Esophagus (tissue), 2 donors: Measurements from ENCODE around the gene STMN1. TPM values are rescaled to one million over a fixed set of nuclear protein-coding genes. Genes with fewer than 3 reads are reported as not detected.

ENCODE experiments used
- H3K27ac ChIP-seq, 2 donors: one replicate each; pipeline ENCODE4 v1.5.1; 2013; ENCODE audit warnings: low read depth in 2 of 2, mild to moderate bottlenecking in 2 of 2, inconsistent platforms in 1 of 2, low read length in 1 of 2, moderate library complexity in 1 of 2
- H3K27me3 ChIP-seq, 2 donors: one replicate each; pipeline ENCODE4 v1.6.1; 2013; ENCODE audit warnings: low read length in 2 of 2, control low read depth in 1 of 2, mild to moderate bottlenecking in 1 of 2; ENCODE audit not compliant: insufficient read depth in 2 of 2, control insufficient read depth in 1 of 2
- H3K36me3 ChIP-seq, 2 donors: one replicate each; pipeline ENCODE4 v1.6.1; 2013; ENCODE audit warnings: low read length in 1 of 2; ENCODE audit not compliant: control insufficient read depth in 2 of 2, insufficient read depth in 2 of 2
- H3K4me1 ChIP-seq, 2 donors: one replicate each; pipeline ENCODE4 v1.6.1; 2013; ENCODE audit warnings: low read length in 1 of 2; ENCODE audit not compliant: control insufficient read depth in 2 of 2, insufficient read depth in 2 of 2
- H3K4me3 ChIP-seq, 2 donors: one replicate each; pipeline ENCODE4 v1.5.1; 2013; ENCODE audit warnings: low read length in 2 of 2, mild to moderate bottlenecking in 2 of 2, low read depth in 1 of 2, moderate library complexity in 1 of 2
- H3K9me3 ChIP-seq, 2 donors: one replicate each; pipeline ENCODE4 v1.6.1; 2013; ENCODE audit warnings: mild to moderate bottlenecking in 2 of 2, low read depth in 1 of 2, low read length in 1 of 2, moderate library complexity in 1 of 2; ENCODE audit not compliant: control insufficient read depth in 2 of 2, insufficient read depth in 1 of 2
- WGBS, 2 donors: extraction: QIAGEN DNeasy Blood & Tissue Kit; methylation state at CpG; one replicate each; pipeline ENCODE4 v1.1.7; 2013; 5-methylcytosine and 5-hydroxymethylcytosine counted together
- polyA plus RNA-seq, 2 donors: library from polyadenylated mRNA; stranded (reverse); fragments of 200-250 nt; gene quantifications; one replicate each; pipeline ENCODE4 v1.2.3, GENCODE V29; 2013
- donor health status: healthy with polysubstance abuse.
- donor health status: Bipolar disorder and iron deficiency.

Gene STMN1
- polyA plus RNA-seq, 2 donors: 115 to 137 TPM

DNA sequence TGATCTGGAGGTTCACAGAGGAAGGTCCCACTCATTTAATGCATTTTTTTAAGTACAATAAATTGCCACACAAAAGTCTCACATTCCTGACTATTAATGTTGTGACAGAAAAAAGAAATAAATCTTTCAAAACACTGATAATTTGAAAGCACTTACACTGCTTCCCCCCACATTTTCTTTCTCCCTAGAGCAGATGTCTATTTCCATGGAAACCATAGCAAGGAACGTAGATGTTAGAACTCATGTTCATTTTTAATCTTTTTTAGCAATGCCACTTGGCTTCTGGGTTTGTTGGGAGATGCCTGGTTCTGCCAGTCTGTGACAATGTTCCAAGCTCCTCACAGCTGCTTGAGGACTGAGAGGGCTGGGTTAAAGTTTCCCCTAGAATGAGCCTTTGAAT lies 1.9 kb upstream of the STMN1 start:
- no peaks in the 10 kb centered on the region for H3K9me3 ChIP-seq
- no peak overlapping the region for H3K27ac ChIP-seq
- WGBS, 2 donors: 73 to 79% methylated on average over 1 of the region's 1 CpG

GRCh38 chr1:25907601-25908000 lies 1.4 kb upstream of the STMN1 start:
- no peaks in the 10 kb centered on the region for H3K27me3 ChIP-seq
- peaks cover 0 to 4% of the 10 kb centered on the region in 2 donors for H3K4me1 ChIP-seq
- no peak overlapping the region for H3K27ac ChIP-seq
- no peaks in the 10 kb centered on the region for H3K36me3 ChIP-seq
- H3K4me3 ChIP-seq: no peak overlapping the region
- H3K9me3 ChIP-seq: no peaks in the 10 kb centered on the region
- 87 to 90% methylated on average over 6 of the region's 6 CpGs for WGBS, 2 donors

More for the DNA sequence above, 1.9 kb upstream of the STMN1 start:
- Histone ChIP-seq H3K27me3 (no peaks in the 10 kb centered on the region), H3K36me3 (no peaks in the 10 kb centered on the region), H3K4me3 (no peak overlapping the region), H3K4me1 (peaks cover 0 to 4% of the 10 kb centered on the region in 2 donors)

DNA sequence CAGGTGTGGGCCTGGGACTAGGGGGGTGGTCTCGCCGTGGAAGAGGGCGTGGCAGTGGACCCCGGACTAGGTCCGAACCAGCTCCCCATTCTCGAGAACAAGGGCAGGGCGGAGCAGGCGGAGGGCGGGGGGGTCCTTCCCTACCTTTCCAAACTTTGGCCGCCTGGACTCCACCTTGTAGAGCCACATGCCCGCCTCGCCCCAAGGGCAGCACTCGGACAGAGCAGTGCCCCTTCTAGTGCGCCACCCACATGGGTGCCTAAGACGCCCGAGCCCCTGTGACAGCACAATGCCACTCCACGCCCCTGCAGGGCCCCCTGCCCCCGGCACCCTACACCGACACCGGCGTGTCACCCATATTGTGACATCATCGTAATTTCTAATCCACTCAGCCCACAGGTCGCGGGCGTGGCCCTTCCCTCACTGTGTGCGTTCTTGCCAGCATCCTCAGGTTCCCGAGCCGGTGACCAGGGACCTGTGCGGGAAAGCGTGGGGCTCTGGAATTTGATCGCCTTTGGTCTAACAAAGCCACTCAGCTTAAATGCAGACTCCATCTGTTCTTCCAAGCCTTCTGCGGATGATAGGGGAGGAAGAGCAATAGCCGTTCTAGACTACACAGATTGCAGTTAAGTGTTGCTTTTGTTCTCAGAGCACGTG lies 553 bp upstream of the STMN1 start:
- Histone ChIP-seq H3K4me1 (peaks cover 0 to 4% of the 10 kb centered on the region in 2 donors), H3K4me3 (peak overlapping the region; percentile 72 to 76), H3K27ac (peak overlapping the region in 1 of 2 donors; percentile 27), H3K36me3 (no peaks in the 10 kb centered on the region), H3K27me3 (no peaks in the 10 kb centered on the region), H3K9me3 (no peaks in the 10 kb centered on the region)
- 15% methylated on average over 31 to 34 of the region's 34 CpGs for WGBS, 2 donors

DNA sequence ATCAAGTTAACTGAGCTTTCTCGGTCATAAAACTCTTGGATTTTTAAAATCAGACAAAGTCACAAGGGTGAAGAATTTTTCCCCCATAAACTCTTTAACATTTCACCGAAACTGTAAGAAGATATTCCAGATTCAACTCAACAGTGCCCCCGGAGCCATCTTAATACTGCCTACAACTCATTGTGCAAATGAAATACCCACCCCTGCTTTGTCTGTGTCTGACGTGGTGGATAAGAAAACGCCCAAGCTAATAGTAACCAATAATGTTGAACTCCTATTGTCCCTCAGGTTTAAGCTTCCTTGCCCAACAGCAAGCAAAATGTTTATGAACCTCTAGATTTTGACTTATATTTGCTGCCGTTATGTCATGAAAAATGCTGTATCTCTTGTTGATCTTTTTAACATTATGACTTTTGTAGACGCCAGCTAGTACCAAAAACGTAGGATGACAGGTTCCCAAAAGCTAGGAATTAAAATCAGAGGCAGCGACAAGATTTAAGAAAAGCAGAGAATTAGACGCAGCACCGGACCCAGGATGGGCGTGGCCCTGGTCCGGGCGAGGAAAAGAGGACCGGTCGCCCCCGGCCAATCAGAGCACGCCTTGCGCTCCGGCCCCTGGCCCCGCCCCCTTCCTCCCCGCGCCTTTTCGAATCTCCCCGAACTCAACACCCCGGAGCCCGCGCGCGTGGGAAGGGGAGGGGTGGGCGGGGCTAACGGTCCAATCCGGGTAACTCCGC lies 1.1 kb downstream of the STMN1 start:
- peaks cover 0 to 4% of the 10 kb centered on the region in 2 donors for H3K4me1 ChIP-seq
- H3K27me3 ChIP-seq: no peaks in the 10 kb centered on the region
- WGBS, 2 donors: 0 to 1% methylated on average over 21 to 34 of the region's 34 CpGs
- H3K36me3 ChIP-seq: no peaks in the 10 kb centered on the region
- H3K4me3 ChIP-seq: peak overlapping the region; percentile 72 to 76
- no peaks in the 10 kb centered on the region for H3K9me3 ChIP-seq
- H3K27ac ChIP-seq: peak overlapping the region in 1 of 2 donors; percentile 54

DNA sequence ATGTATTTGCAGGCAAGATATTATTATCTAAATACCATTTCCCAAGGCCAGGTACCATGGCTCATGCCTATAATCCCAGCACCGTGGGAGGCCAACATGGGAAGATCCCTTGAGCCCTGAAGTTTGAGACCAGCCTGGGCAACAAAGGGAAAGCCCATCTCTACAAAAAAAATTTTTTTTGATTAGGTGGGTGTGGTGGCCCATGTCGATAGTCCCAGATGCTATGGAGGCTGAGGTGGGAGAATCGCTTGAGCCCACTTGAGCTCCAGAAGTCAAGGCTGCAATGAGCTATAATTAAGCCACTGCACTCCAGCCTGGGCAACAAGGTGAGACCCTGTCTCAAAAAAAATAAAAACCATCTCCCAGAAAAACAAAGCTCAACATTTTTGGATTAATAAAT lies 2.2 kb downstream of the STMN1 start:
- Histone ChIP-seq H3K27me3 (no peaks in the 10 kb centered on the region), H3K27ac (no peak overlapping the region), H3K4me1 (peaks cover 0 to 4% of the 10 kb centered on the region in 2 donors), H3K36me3 (no peaks in the 10 kb centered on the region), H3K4me3 (no peak overlapping the region), H3K9me3 (no peaks in the 10 kb centered on the region)
- WGBS, 2 donors: 48 to 51% methylated on average over 3 of the region's 3 CpGs

- WGBS, 2 donors: 81 to 89% methylated on average over 3 of the region's 3 CpGs
- H3K27me3 ChIP-seq: no peaks in the 10 kb centered on the region
Observed at GRCh38 chr1:25902462-25902861, 3.8 kb downstream of the STMN1 start.

DNA sequence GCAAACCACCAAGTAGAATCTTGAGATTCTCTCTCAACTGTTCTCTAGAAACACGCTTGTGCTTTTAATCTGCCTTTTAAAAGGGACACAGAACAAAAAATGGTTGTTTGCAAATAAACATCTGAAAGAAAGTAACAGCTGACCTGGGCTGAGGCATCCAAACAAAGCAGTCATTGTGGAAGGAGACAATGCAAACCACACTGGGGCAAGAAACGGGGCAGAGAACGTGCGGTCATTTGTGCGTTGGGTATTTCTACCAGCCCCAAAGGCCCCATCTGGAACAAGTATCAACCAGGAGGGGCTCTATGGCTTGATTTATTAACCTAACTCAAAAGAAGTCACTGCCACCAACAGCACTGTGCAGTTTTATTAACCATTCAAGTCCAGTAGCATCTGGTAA lies 6.0 kb downstream of the STMN1 start:
- no peaks in the 10 kb centered on the region for H3K4me1 ChIP-seq
- no peak overlapping the region for H3K4me3 ChIP-seq
- WGBS, 2 donors: 76 to 84% methylated on average over 5 of the region's 5 CpGs
- no peaks in the 10 kb centered on the region for H3K36me3 ChIP-seq
- no peaks in the 10 kb centered on the region for H3K27me3 ChIP-seq
- no peak overlapping the region for H3K27ac ChIP-seq
- H3K9me3 ChIP-seq: no peaks in the 10 kb centered on the region

More at GRCh38 chr1:25902462-25902861, 3.8 kb downstream of the STMN1 start:
- H3K27ac ChIP-seq: no peak overlapping the region
- no peaks in the 10 kb centered on the region for H3K36me3 ChIP-seq
- H3K9me3 ChIP-seq: no peaks in the 10 kb centered on the region
- no peak overlapping the region for H3K4me3 ChIP-seq
- H3K4me1 ChIP-seq: peaks cover 0 to 4% of the 10 kb centered on the region in 2 donors

GRCh38 chr1:25899792-25900191 lies 6.4 kb downstream of the STMN1 start:
- no peaks in the 10 kb centered on the region for H3K4me1 ChIP-seq

DNA sequence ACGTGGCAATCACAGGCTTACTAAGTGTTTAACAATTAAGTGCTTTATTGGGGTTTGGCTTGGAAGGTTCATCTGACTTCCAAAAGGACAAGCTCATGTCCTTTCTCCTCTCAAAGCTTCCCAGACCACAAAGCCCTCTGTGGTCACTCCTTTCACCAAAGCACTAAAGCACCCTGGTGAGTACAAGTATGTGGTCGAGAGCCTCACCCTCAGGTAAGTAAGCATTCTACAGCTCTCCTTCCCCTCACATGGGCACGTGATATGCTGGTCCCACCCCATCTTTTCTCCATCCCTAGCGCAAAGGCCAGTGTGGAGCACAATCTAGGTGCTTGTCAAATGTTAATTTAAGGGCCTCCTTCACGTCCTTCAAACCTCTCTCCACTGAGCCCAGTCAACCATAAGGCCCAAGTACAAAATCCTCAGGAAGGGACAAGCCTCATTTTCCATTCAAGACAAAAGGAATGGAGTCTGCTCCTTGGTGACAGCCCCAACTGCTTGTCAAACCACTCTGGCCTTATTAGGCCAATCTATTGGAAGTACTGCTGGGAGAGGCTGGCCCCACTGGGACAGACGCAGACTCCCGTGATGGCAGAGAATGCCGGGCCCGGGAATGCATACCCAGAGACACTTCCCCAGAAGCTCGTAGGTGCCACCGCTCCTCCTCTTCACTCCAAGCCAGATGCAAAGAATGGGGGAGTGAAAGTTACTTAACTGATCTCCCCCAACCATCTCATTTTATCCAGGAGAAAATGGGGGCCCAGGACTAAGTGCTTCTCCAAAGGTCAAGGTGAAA lies 7.8 kb downstream of the STMN1 start:
- Histone ChIP-seq H3K27me3 (no peaks in the 10 kb centered on the region), H3K4me1 (no peaks in the 10 kb centered on the region), H3K27ac (no peak overlapping the region), H3K4me3 (no peak overlapping the region), H3K36me3 (no peaks in the 10 kb centered on the region), H3K9me3 (no peaks in the 10 kb centered on the region)
- 78 to 87% methylated on average over 11 of the region's 11 CpGs for WGBS, 2 donors

More at GRCh38 chr1:25899792-25900191, 6.4 kb downstream of the STMN1 start:
- H3K27me3 ChIP-seq: no peaks in the 10 kb centered on the region
- H3K4me3 ChIP-seq: no peak overlapping the region
- no peaks in the 10 kb centered on the region for H3K36me3 ChIP-seq
- peak overlapping the region in 1 of 2 donors; percentile 42 for H3K27ac ChIP-seq
- no peaks in the 10 kb centered on the region for H3K9me3 ChIP-seq
- 54 to 79% methylated on average over 6 of the region's 6 CpGs for WGBS, 2 donors
